HPDE6-E6E7 (cell line): ENCODE results near the gene C1QTNF6.

Experiments used
- DNase-seq: peaks from one replicate; pipeline ENCODE4 v3.0.0; 2011; ENCODE audit warnings: missing footprints; ENCODE audit errors: extremely low spot score

C1QTNF6 gene

GRCh38 chr22:37190262-37190780 is 2.3 kb upstream of the C1QTNF6 start:
- DNase-seq, result no peak

- DNase-seq, result no peak
Measured at GRCh38 chr22:37188901-37189466, 937 bp upstream of the C1QTNF6 start.

GRCh38 chr22:37187552-37187890 is 526 bp downstream of the C1QTNF6 start:
- DNase-seq, result no peak

- DNase-seq, result no peak
Measured at GRCh38 chr22:37186997-37187522, 987 bp downstream of the C1QTNF6 start.

DNA sequence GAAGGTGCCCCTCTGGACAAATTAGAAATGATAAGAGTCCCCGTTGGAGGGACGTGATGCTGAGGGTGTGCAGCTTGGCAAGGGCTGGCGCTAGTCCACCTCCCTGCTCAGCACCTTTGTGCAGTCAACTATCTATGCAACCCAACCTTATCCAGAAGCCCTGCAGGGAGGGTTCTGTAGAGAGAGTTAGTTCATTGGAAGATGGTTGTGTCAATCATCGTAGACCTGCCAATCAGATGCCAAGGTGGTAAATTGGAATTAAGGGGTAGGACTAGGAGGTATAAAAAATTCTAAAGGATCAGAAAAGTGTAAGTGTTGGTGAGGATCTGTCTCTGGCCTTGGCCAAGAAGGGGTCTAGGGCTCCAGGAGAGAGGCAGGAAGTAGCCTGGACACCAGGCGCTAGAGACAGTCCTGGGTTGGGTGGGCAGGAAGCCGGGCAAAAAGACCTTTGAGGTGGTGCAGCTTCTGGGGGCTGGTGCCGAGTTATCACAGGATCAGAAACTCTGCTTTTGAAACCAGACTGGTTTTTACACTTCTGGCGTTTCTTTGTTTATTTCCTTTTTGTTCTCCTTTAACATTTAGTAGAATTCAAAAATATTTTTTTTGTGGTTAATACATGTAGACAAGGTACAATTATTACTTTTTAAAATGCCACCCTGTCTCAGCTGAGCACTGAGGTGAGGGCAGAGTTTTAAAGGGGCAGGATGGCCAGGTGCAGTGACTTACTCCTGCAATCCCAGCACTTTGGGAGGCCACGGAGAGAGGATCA is 1.6 kb downstream of the C1QTNF6 start:
- DNase-seq, result no peak

DNA sequence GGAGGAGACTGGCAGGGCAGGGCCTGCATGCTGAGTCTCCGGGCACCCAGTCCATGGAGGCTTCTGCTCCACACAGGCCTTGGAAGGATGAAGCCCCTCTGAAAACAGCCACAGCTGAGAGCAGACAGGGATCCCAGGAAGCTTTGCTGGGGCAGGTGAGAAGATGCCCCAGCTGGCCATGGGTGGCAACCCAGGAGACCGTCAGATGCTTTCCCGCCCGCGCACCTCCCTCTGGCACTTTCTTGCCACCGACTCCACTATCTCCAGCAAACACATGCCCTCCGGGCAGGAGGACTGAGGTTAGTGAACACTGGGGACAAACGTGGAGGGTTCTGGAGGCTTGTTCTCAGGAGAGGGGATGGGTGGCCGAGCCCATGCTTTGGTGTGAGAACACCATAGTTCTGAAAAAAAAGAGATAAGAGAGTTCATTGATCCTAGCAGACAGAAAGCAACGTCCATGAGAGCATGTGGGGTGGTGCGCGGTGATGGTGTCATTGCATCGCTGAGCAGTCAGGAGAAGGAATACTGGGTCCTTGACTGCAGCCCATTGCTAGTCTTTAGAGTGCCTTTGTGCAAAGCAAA is 2.3 kb downstream of the C1QTNF6 start:
- DNase-seq, result no peak

DNA sequence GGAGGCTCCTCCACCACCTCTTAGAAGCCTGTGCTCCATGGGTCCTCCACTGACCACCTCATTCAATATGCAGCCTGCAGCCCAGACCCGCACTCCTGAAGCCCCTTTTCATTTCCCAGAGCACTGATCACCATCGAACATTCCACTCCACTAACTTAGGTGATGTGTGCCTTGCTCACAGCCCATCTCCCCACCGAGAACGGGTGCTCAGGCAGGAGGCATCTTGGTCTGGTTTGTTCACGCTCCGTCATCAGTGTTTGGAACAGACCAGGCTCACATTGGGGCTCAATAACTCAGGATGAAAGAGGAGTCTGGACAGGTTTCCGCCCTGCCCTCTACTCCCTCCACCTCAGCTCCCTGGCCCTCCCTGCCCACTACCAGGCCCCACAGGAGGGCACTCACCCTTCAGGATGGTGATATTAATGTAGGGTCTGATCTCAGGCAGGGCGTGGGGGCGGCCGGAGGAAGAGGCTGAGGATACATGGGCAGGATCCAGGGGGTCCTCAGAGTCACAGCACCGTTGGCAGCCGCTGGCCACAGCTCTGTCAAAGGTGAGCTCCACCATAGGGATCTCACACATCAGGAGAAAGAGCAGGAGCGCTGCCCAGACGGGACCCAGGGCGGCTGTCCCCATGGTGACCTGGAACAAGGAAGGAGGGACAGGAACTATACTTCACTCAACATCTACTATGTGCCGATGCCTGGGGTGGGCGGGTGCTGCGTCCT is 3.1 kb downstream of the C1QTNF6 start:
- DNase-seq, result no peak

DNA sequence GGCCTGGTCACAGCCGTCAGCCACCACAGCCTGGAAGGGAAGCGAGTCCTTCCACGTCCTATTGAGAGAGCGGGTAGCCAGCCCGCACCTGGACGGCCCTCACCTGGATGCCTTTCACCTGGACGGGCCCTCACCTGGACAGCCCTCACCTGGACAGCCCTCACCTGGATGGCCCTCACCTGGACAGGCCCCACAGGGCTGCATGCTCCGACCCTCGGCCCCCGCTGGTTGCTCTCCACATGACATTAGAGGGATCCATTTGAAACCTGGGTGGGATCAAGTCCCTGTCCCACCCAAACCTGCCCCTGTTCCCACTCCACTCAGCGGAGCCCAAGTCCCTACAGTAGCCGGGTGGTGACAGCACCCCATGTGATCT is 3.7 kb downstream of the C1QTNF6 start:
- no peak for DNase-seq

GRCh38 chr22:37183432-37184379 is 4.3 kb downstream of the C1QTNF6 start:
- DNase-seq, result no peak

DNA sequence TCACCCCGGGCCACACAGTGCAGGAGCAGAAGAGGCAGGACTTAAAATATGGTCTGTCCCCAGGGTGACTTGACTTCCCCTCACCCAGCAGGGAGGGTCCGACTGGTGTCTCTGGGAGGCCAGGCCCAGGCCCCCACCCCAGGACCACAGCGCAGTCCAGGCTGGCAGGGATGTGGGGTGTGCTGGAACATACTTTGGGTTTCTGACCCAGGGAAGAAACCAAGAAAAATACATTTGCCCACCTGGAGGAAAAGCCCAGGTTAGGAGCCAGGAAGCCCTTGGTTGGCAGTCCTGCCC is 5.2 kb downstream of the C1QTNF6 start:
- DNase-seq, result no peak

- DNase-seq, result no peak
Measured at GRCh38 chr22:37182101-37182948, 5.7 kb downstream of the C1QTNF6 start.

GRCh38 chr22:37181681-37182080 is 6.4 kb downstream of the C1QTNF6 start:
- no peak for DNase-seq

GRCh38 chr22:37180531-37181231 is 7.4 kb downstream of the C1QTNF6 start:
- no peak for DNase-seq

DNA sequence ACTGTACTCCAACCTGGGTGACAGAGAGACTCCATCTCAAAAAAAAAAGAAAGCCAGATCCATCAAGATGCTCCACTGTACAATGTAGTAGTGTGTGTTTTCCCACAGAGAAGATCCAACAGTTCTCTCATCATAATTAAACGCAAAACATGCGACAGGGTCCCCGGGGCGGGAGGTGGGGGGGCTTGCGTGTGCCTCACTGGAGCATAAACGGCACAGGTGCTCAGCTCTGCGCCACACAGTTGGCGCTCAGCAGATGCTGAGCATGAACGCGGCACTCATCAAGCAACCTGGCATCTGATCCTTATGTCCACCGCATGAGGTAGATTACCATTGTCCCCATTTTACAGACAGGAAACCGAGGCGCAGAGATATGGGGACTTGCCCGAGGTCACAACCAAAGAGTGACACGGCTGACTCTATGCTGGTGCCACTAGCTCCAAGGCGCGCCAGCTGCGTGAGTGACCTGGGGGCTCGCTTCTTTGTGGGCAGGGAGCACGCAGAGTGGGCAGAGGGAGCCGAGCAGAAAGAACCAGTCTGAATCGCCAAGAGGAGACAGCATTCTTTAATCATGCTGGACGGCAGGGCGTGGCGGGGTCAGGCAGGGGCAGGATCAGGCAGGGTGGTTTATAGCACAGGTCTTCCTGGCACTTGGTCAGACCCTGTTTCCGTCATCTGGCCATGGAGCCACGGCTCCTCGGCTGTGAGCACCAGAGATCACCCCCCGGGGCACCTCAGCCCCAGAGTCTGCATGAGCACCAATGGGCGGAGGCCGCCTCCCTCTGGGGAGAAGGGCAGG is 8.2 kb downstream of the C1QTNF6 start:
- no peak for DNase-seq

GRCh38 chr22:37179126-37179470 is 8.9 kb downstream of the C1QTNF6 start:
- DNase-seq, result no peak

- no peak for DNase-seq
Measured at GRCh38 chr22:37178350-37179125, 9.5 kb downstream of the C1QTNF6 start.

GRCh38 chr22:37177755-37178154 is 10.3 kb downstream of the C1QTNF6 start:
- no peak for DNase-seq

DNA sequence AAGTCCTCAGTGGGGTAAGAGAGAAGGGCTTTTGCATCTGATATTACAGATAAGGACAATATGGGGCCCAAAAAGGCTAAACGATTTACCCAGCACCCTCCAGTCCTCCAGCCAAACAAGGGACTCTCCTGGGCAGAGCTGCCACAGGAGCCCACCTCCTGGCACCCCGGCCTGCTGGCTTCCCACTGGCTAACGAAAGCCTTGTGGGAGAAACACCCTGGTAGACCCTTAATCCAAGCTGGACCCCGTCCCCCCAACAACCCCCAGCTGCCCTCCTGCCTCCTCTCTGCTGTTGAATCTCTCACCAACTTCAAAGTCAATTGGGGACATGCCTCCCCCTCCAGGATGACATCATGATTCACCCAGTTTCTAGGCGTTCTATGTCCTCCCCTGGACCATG is 10.8 kb downstream of the C1QTNF6 start:
- no peak for DNase-seq
